Measurements from ENCODE around the gene SPOCD1. TPM values are rescaled to one million over a fixed set of nuclear protein-coding genes. Genes with fewer than 3 reads are reported as not detected.

Gene SPOCD1
- polyA plus RNA-seq, 3 donors, result not detected

GRCh38 chr1:31782421-31783410 is 33.1 kb downstream of the SPOCD1 start:
- 66% methylated on average over 3 of the region's 12 CpGs for WGBS (ENCODE audit: insufficient coverage)
- intact Hi-C loops (cut with micrococcal nuclease), result loop anchor here in 1 of 2 donors (10.0 kb wide), 1 partner anchor 488 kb away; the partner anchor contains the start of genes SNRNP40 and ZCCHC17
- no peak overlapping the region for H3K4me3 Mint-ChIP-seq

More at GRCh38 chr1:31782421-31783410, 33.1 kb downstream of the SPOCD1 start:
- no peak overlapping the region for H3K9ac ChIP-seq (ENCODE audit: insufficient read depth, low read length, poor library complexity, severe bottlenecking)
- TF ChIP-seq CTCF (IDR thresholded peaks at IDR 0.05), result no peak
- DNase-seq, result no peak
- no peak overlapping the region for H3K4me3 ChIP-seq (replicated peaks in 1 of 3; ENCODE audit: low read depth in 2 of 3, low read length in 3 of 3)
- H3K36me3 ChIP-seq (replicated peaks in 1 of 2; ENCODE audit: control insufficient read depth in 1 of 2, insufficient read depth in 2 of 2, low read length in 2 of 2), result no peaks in the 10 kb centered on the region
- H2AFZ ChIP-seq (ENCODE audit: insufficient read depth, low read depth, low read length, poor library complexity, severe bottlenecking), result no peak overlapping the region
- H3K27ac Mint-ChIP-seq, result no peak overlapping the region
- H3K36me3 Mint-ChIP-seq, result no peaks in the 10 kb centered on the region
- peaks cover 5 to 10% (median 9%) of the 10 kb centered on the region in 3 donors for H3K27me3 Mint-ChIP-seq (ENCODE audit: low read depth in 3 of 3)
- H3K4me2 ChIP-seq (replicated peaks; ENCODE audit: extremely low read depth, low read length, poor library complexity, severe bottlenecking), result no peak overlapping the region
- no peaks in the 10 kb centered on the region for H4K20me1 ChIP-seq (ENCODE audit: insufficient read depth, low read length)
- H3K9me3 Mint-ChIP-seq, result peaks cover 0 to 2% (median 0%) of the 10 kb centered on the region in 7 donors
- H3K4me1 ChIP-seq (ENCODE audit: control insufficient read depth in 1 of 2, insufficient read depth in 2 of 2, low read length in 2 of 2), result peaks cover 3 to 4% of the 10 kb centered on the region in 2 donors
- H3K27me3 ChIP-seq (ENCODE audit: control insufficient read depth in 2 of 2, insufficient read depth in 2 of 2, low read length in 2 of 2), result no peaks in the 10 kb centered on the region
- H3K9me3 ChIP-seq (replicated peaks in 1 of 2; ENCODE audit: control insufficient read depth in 1 of 2, insufficient read depth in 1 of 2, low read length in 2 of 2), result no peaks in the 10 kb centered on the region
- no peaks in the 10 kb centered on the region for H3K79me2 ChIP-seq (ENCODE audit: insufficient read depth, low read length)
- H3K4me1 Mint-ChIP-seq, result peaks cover 4% of the 10 kb centered on the region
- no peak overlapping the region for H3K27ac ChIP-seq (ENCODE audit: low read depth in 1 of 2, low read length in 2 of 2)

All from CD14-positive monocyte (primary cell).